K562 (cell line): Measurements from ENCODE around the gene LRRC51.

Source experiments
- CHD2 ChIP-seq: IDR thresholded peaks from 2 replicates; pipeline ENCODE4 v1.6.1; 2011; ENCODE audit warnings: low read depth, low read length
- HNRNPH1 ChIP-seq: fragments of 200-400 bp; formaldehyde crosslinking; optimal IDR thresholded peaks from 2 replicates; pipeline ENCODE3; 2017; ENCODE audit warnings: low read depth, mild to moderate bottlenecking, low read length, moderate library complexity
- TCF3 ChIP-seq: sonication (generic); formaldehyde crosslinking; IDR thresholded peaks from 2 replicates; pipeline ENCODE4 v1.4.0; 2020; ENCODE audit warnings: mild to moderate bottlenecking, missing genetic modification reagents
- ZNF263 ChIP-seq: sonication (generic); formaldehyde crosslinking; IDR thresholded peaks from 2 replicates; pipeline ENCODE4 v1.8.0; 2022; ENCODE audit warnings: mild to moderate bottlenecking, missing genetic modification reagents, borderline replicate concordance

- no peak for TF ChIP-seq ZNF263 (CRISPR knock-in tag)
- no peak for TF ChIP-seq CHD2
- TF ChIP-seq HNRNPH1, result no peak
- TF ChIP-seq TCF3 (CRISPR knock-in tag), result no peak
Measured at GRCh38 chr11:72138821-72139390, 58.3 kb downstream of the LRRC51 start.
